NCI-H526 treated with DMSO at 0.1 percent for 48 hours (cell line): ENCODE measurements around the gene YKT6.
"Not testable (repeated sequence)": the region's sequence is repeated elsewhere in the genome, so short reads cannot be mapped to it uniquely, and the experiment has no call there.

ENCODE experiments used
- DNase-seq: peaks from one replicate; lab custom pipeline; 2025; lab: John Stamatoyannopoulos, UW

The YKT6 gene

GRCh38 chr7:44200699-44201461 lies at the start of gene YKT6:
Gene YKT6, plus strand, starts transcription at chr7:44200978. Its CDS starts 158 bp downstream, at chr7:44201136.
- peak; percentile 92 for DNase-seq

GRCh38 chr7:44151956-44152355 lies 48.8 kb upstream of the YKT6 start:
- no peak for DNase-seq

- DNase-seq, result no peak
Observed at GRCh38 chr7:44152971-44153947, 47.5 kb upstream of the YKT6 start.

GRCh38 chr7:44153948-44154335 lies 46.8 kb upstream of the YKT6 start:
- no peak for DNase-seq

GRCh38 chr7:44154703-44155102 lies 46.1 kb upstream of the YKT6 start:
- no peak for DNase-seq

- DNase-seq, result no peak
Observed at GRCh38 chr7:44155191-44156185, 45.3 kb upstream of the YKT6 start.

GRCh38 chr7:44156453-44157010 lies 44.2 kb upstream of the YKT6 start:
- DNase-seq, result no peak

GRCh38 chr7:44157116-44158080 lies 43.4 kb upstream of the YKT6 start:
- no peak for DNase-seq

- no peak for DNase-seq
Observed at GRCh38 chr7:44158096-44158872, 42.5 kb upstream of the YKT6 start.

GRCh38 chr7:44158873-44159631 lies 41.7 kb upstream of the YKT6 start:
- DNase-seq, result no peak

- no peak for DNase-seq
Observed at GRCh38 chr7:44159824-44160630, 40.8 kb upstream of the YKT6 start.

GRCh38 chr7:44161371-44161770 lies 39.4 kb upstream of the YKT6 start:
- no peak for DNase-seq

GRCh38 chr7:44162179-44162578 lies 38.6 kb upstream of the YKT6 start:
- DNase-seq, result no peak

GRCh38 chr7:44162785-44163395 lies 37.9 kb upstream of the YKT6 start:
- DNase-seq, result no peak

- DNase-seq, result no peak
Observed at GRCh38 chr7:44163591-44163990, 37.2 kb upstream of the YKT6 start.

GRCh38 chr7:44167920-44168319 lies 32.9 kb upstream of the YKT6 start:
- no peak for DNase-seq

- DNase-seq, result not testable (repeated sequence)
Observed at GRCh38 chr7:44171901-44172300, 28.9 kb upstream of the YKT6 start.
